ENCODE results near the gene RAP1GAP. TPM values are rescaled to one million over a fixed set of nuclear protein-coding genes. Genes with fewer than 3 reads are reported as not detected.

The RAP1GAP gene
- total and polyA plus RNA-seq, 7 donors, result 0.04 to 0.57 (median 0.21) TPM; not detected in 2

DNA sequence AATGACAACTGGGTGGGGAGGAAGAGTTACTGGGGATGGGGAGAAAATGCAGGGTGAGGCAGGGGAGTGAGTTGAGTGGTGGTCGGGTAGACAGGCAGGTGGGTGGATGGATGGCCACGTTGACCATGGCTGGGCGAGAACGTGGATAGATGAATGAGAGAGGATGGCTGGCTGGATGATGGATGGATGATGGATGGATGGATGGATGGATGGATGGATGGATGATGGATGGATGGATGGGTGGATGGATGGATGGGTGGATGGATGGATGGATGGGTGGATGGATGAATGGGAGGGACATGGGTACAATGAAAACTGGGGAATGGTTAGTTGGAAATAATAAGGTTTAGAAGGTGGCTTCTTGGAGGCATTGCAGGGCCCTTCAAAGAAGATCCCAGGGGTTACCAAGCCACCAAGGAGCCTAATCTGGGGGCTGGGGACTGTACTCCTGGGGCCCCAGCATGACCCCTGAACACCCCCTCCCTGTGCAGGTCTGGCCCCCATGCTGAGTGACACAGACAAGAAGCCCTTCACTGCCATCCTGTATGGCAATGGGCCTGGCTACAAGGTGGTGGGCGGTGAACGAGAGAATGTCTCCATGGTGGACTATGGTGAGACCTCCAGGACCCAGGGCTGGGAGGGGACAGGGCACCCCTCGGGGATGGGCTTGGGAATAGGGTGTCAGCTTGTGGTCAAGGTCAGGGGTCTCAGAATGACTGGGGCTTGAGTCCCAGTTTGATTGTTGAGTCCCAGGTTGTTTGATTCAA, 92.9 kb downstream of the RAP1GAP start:
- 91 to 95% (median 92%) methylated on average over 7 of the region's 7 CpGs for WGBS, 3 donors
- TF ChIP-seq, protein P1, sequence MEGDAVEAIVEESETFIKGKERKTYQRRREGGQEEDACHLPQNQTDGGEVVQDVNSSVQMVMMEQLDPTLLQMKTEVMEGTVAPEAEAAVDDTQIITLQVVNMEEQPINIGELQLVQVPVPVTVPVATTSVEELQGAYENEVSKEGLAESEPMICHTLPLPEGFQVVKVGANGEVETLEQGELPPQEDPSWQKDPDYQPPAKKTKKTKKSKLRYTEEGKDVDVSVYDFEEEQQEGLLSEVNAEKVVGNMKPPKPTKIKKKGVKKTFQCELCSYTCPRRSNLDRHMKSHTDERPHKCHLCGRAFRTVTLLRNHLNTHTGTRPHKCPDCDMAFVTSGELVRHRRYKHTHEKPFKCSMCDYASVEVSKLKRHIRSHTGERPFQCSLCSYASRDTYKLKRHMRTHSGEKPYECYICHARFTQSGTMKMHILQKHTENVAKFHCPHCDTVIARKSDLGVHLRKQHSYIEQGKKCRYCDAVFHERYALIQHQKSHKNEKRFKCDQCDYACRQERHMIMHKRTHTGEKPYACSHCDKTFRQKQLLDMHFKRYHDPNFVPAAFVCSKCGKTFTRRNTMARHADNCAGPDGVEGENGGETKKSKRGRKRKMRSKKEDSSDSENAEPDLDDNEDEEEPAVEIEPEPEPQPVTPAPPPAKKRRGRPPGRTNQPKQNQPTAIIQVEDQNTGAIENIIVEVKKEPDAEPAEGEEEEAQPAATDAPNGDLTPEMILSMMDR (IDR thresholded peaks at IDR 0.05), result no peak
- no peaks in the 10 kb centered on the region for H3K4me1 ChIP-seq
- intact Hi-C loops (cut with DNase I), result loop anchor here in 1 of 2 donors (5.0 kb wide), 1 partner anchor 339 kb away; no protein-coding TSS in a partner anchor
- peaks cover 0 to 11% (median 4%) of the 10 kb centered on the region in 3 donors for H3K27me3 ChIP-seq (ENCODE audit: insufficient read depth in 3 of 3, low read length in 2 of 3)
- H3K27ac ChIP-seq, result no peak overlapping the region
- no peaks in the 10 kb centered on the region for H3K36me3 ChIP-seq (ENCODE audit: insufficient read depth in 1 of 2, low read depth in 1 of 2)
- no peak for DNase-seq
- no peak overlapping the region for H3K4me3 ChIP-seq
- no peak for ATAC-seq
- peaks cover 5% of the 10 kb centered on the region for H3K9me3 ChIP-seq

DNA sequence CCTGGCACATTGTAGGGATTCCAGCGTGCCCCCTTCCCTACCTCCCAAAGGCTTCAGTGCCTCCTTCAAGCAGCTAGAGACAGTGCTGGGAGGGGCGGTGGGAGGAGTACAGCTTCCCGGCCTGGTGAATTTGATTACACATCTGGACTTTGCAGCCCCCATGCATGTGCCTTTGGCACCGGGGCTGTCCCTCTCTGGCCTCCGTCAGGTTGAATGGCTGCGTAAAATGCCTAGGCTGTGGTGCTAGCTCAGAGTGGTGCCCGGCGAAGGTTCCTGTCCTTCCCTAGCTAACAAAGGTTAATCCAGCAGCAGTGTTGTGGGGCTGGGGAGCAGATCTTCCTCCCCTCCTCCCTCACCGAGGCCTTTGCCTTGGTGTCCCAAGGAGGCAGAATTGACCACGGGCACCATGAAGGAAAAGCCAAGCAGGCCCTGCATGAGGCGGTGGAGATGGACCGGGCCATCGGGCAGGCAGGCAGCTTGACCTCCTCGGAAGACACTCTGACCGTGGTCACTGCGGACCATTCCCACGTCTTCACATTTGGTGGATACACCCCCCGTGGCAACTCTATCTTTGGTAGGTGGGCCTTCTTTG, 93.7 kb downstream of the RAP1GAP start:
- DNase-seq (no peak), ATAC-seq (no peak)
- TF ChIP-seq, protein P1 (IDR thresholded peaks at IDR 0.05), result no peak
- H3K27me3 ChIP-seq (ENCODE audit: insufficient read depth in 3 of 3, low read length in 2 of 3), result peaks cover 0 to 11% (median 4%) of the 10 kb centered on the region in 3 donors
- intact Hi-C loops (cut with DNase I), result loop anchor here in 1 of 2 donors (2.0 to 5.0 kb wide), 2 partner anchors 67 to 338 kb away; partner anchors contain the start of gene ALPL
- 88 to 92% (median 89%) methylated on average over 18 of the region's 18 CpGs for WGBS, 3 donors
- no peaks in the 10 kb centered on the region for H3K4me1 ChIP-seq
- H3K4me3 ChIP-seq, result no peak overlapping the region
- H3K27ac ChIP-seq, result no peak overlapping the region
- no peaks in the 10 kb centered on the region for H3K36me3 ChIP-seq (ENCODE audit: insufficient read depth in 1 of 2, low read depth in 1 of 2)
- H3K9me3 ChIP-seq, result peaks cover 5% of the 10 kb centered on the region

DNA sequence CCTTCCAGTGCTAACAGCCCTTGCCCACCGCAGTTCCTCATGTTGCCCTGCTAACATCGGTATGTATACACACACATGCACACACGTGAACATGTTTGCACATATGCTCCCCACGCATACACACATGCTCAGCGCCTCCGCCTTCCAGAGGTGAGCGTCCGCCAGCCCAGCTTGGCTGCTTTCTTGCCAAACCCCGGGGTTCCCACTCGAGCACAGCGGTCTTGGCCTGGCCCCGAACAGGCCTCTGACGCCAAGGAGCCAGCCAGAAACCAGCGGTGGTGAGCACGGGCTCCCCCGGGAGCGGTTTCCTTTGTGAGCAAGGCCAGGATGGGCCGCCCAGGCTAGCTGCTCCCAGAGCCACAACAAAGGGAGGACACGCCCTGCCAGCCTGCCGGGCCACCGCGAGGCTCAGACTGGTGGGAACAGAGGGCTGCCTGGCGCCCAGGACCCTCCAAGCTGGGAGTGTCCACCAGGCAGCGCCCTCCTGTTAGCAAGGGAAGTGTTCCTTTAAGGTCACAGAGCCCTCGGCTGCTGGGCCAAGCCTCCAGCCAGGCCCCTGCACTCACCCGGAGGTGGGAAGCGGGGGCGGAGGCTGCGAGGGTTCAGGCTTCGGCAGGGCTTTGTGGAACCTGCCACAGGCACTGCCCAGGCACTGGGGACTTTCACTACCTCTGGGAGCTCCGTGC, 94.5 kb downstream of the RAP1GAP start:
- no peaks in the 10 kb centered on the region for H3K4me1 ChIP-seq
- intact Hi-C loops (cut with DNase I), result loop anchor here in 1 of 2 donors (2.0 to 5.0 kb wide), 2 partner anchors 66 to 337 kb away; partner anchors contain the start of gene ALPL
- H3K4me3 ChIP-seq, result peak overlapping the region; percentile 25
- H3K27ac ChIP-seq, result peak overlapping the region; percentile 33
- WGBS, 3 donors, result 28 to 40% (median 29%) methylated on average over 31 of the region's 31 CpGs
- DNase-seq (peak; percentile 65 to 77), ATAC-seq (peak in 3 of 4 donors; percentile 56 to 70 (median 56))
- H3K36me3 ChIP-seq (ENCODE audit: insufficient read depth in 1 of 2, low read depth in 1 of 2), result no peaks in the 10 kb centered on the region
- H3K9me3 ChIP-seq, result peaks cover 5% of the 10 kb centered on the region
- TF ChIP-seq, protein P1 (IDR thresholded peaks at IDR 0.05), result no peak
- H3K27me3 ChIP-seq (ENCODE audit: insufficient read depth in 3 of 3, low read length in 2 of 3), result peaks cover 0 to 11% (median 4%) of the 10 kb centered on the region in 3 donors

DNA sequence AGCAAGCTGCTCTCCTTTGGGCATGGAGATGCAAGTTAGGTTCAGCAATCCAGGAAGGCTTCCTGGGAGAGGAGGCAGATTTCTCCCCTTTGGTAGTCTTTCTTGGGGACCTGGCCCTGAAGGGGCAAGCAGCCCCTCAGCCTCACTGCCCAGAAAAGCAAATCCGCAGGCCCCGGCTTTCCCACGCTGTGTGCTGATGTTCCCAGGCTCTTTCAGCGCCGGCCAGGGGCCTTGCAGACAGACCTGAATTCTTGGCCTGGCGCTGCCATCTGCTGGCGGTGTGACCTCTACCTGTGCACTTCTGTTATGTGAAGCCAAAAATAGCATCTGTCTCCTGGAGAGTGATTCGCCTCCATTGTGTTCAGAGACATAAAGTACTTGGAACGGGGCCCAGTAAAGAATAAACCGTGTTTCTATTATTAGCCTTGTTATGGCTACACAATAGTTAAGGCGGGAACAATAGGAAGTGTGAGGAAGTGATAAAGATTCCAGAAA, 95.1 kb downstream of the RAP1GAP start:
- Histone ChIP-seq H3K4me3 (no peak overlapping the region), H3K36me3 (ENCODE audit: insufficient read depth in 1 of 2, low read depth in 1 of 2) (no peaks in the 10 kb centered on the region), H3K27ac (peak overlapping the region; percentile 33), H3K27me3 (ENCODE audit: insufficient read depth in 3 of 3, low read length in 2 of 3) (peaks cover 0 to 11% (median 4%) of the 10 kb centered on the region in 3 donors), H3K9me3 (peaks cover 5% of the 10 kb centered on the region), H3K4me1 (no peaks in the 10 kb centered on the region)
- TF ChIP-seq, protein P1 (IDR thresholded peaks at IDR 0.05), result peak; percentile 49
- DNase-seq (peak; percentile 66 to 75), ATAC-seq (peak; percentile 65 to 91 (median 86))
- intact Hi-C loops (cut with DNase I), result loop anchor here in 1 of 2 donors (2.0 kb wide), 1 partner anchor 65 kb away; the partner anchor contains the start of gene ALPL
- 14 to 27% (median 19%) methylated on average over 11 of the region's 11 CpGs for WGBS, 3 donors

All from psoas muscle (tissue), 8 donors.